DOHH2 (cell line): Measurements from ENCODE around the gene TLX2.

Source experiments
- H3F3A ChIP-seq: fragments of 200-600 bp; sonication (generic), shearing (Covaris generic); 2 replicates; pipeline ENCODE4 v1.6.0; 2016; ENCODE audit warnings: antibody characterized with exemption, mild to moderate bottlenecking; ENCODE audit not compliant: control insufficient read depth, insufficient read depth
- H3K27ac ChIP-seq: fragments of 200-600 bp; sonication (generic); 2 replicates; pipeline ENCODE4 v1.5.1; 2014; ENCODE audit warnings: low read depth, mild to moderate bottlenecking, low read length, moderate library complexity
- H3K27me3 ChIP-seq: fragments of 200-600 bp; sonication (generic); 2 replicates; pipeline ENCODE4 v1.6.1; 2014; ENCODE audit warnings: mild to moderate bottlenecking, low read length, mixed read lengths; ENCODE audit not compliant: control insufficient read depth
- H3K36me3 ChIP-seq: fragments of 200-600 bp; sonication (generic); 2 replicates; pipeline ENCODE4 v1.6.1; 2014; ENCODE audit warnings: mild to moderate bottlenecking, low read length, moderate library complexity, mixed read lengths; ENCODE audit not compliant: control insufficient read depth
- H3K4me1 ChIP-seq: fragments of 200-600 bp; sonication (generic); 2 replicates; pipeline ENCODE4 v1.6.1; 2014; ENCODE audit warnings: mild to moderate bottlenecking, low read length, mixed read lengths; ENCODE audit not compliant: control insufficient read depth
- H3K4me2 ChIP-seq: fragments of 200-600 bp; sonication (generic); 2 replicates; pipeline ENCODE4 v1.6.0; 2014; ENCODE audit warnings: mild to moderate bottlenecking, low read length, moderate library complexity
- H3K4me3 ChIP-seq: fragments of 200-600 bp; sonication (generic); 2 replicates; pipeline ENCODE4 v1.5.1; 2014; ENCODE audit warnings: mild to moderate bottlenecking, low read length, mixed read lengths
- H3K79me2 ChIP-seq: fragments of 200-600 bp; sonication (generic); 2 replicates; pipeline ENCODE4 v1.6.1; 2014; ENCODE audit warnings: mild to moderate bottlenecking, low read length, mixed read lengths; ENCODE audit not compliant: control insufficient read depth
- H3K9me2 ChIP-seq: fragments of 200-600 bp; sonication (generic); replicated peaks from 2 replicates; pipeline ENCODE4 v1.6.1; 2014; ENCODE audit warnings: mild to moderate bottlenecking, low read length, mixed read lengths; ENCODE audit not compliant: control insufficient read depth
- H3K9me3 ChIP-seq: fragments of 200-600 bp; sonication (generic); 2 replicates; pipeline ENCODE4 v1.6.1; 2014; ENCODE audit warnings: antibody characterized with exemption, low read length, mixed read lengths; ENCODE audit not compliant: control insufficient read depth, insufficient read depth
- H4K20me1 ChIP-seq: fragments of 200-600 bp; sonication (generic); 2 replicates; pipeline ENCODE4 v1.6.0; 2014; ENCODE audit warnings: low read depth, mild to moderate bottlenecking, antibody characterized with exemption, low read length, moderate library complexity; ENCODE audit not compliant: control insufficient read depth, insufficient read depth
- CTCF ChIP-seq: fragments of 200-600 bp; sonication (generic); IDR thresholded peaks from one replicate; pipeline ENCODE4 v1.5.1; 2014; ENCODE audit warnings: antibody characterized with exemption, mild to moderate bottlenecking, low read depth, low read length; ENCODE audit not compliant: poor library complexity, severe bottlenecking
- EZH2phosphoT487 ChIP-seq: fragments of 200-600 bp; sonication (generic); IDR thresholded peaks from 2 replicates; pipeline ENCODE4 v1.6.1; 2017; ENCODE audit warnings: borderline replicate concordance, mild to moderate bottlenecking, antibody characterized with exemption, low read length, moderate library complexity, mixed read lengths

The TLX2 gene

GRCh38 chr2:74497777-74498499 lies 16.3 kb upstream of the TLX2 start:
- TF ChIP-seq EZH2phosphoT487 (no peak; the same call in 1 of the 2 replicates), CTCF (no peak)
- H3K9me3 ChIP-seq, result no peaks in the 10 kb centered on the region
- H3K36me3 ChIP-seq, result peaks cover 7% of the 10 kb centered on the region; the same call in 1 of the 2 replicates
- H3K79me2 ChIP-seq, result no peaks in the 10 kb centered on the region
- peaks cover 13% of the 10 kb centered on the region for H3K4me1 ChIP-seq
- H3F3A ChIP-seq, result no peaks in the 10 kb centered on the region
- peak overlapping the region; percentile 35; the same call in 1 of the 2 replicates for H3K4me3 ChIP-seq
- H3K9me2 ChIP-seq, result no peaks in the 10 kb centered on the region
- peak overlapping the region; percentile 38 for H3K4me2 ChIP-seq
- no peaks in the 10 kb centered on the region for H4K20me1 ChIP-seq
- H3K27ac ChIP-seq, result no peak overlapping the region
- peaks cover 55% of the 10 kb centered on the region for H3K27me3 ChIP-seq

- H3F3A ChIP-seq, result no peaks in the 10 kb centered on the region
- no peak for TF ChIP-seq CTCF
- TF ChIP-seq EZH2phosphoT487, result peak; percentile 71
- peaks cover 1% of the 10 kb centered on the region; the same call in 1 of the 2 replicates for H3K36me3 ChIP-seq
- H3K4me3 ChIP-seq, result peak overlapping the region; percentile 35; the same call in 1 of the 2 replicates
- no peaks in the 10 kb centered on the region for H3K9me2 ChIP-seq
- peak overlapping the region; percentile 38 for H3K4me2 ChIP-seq
- no peaks in the 10 kb centered on the region for H3K9me3 ChIP-seq
- H4K20me1 ChIP-seq, result no peaks in the 10 kb centered on the region
- H3K4me1 ChIP-seq, result peaks cover 20% of the 10 kb centered on the region
- H3K79me2 ChIP-seq, result no peaks in the 10 kb centered on the region
- peaks cover 61% of the 10 kb centered on the region for H3K27me3 ChIP-seq
- no peak overlapping the region for H3K27ac ChIP-seq
These were observed 15.6 kb upstream of the TLX2 start for GRCh38 chr2:74498500-74499266.

GRCh38 chr2:74499267-74499939 lies 14.8 kb upstream of the TLX2 start, which contains the start of gene LBX2:
TSS of gene LBX2 (minus strand) at chr2:74499603. CDS start at chr2:74499537, 66 bp downstream.
- no peak within 1 kb of the TSS for H3K27ac ChIP-seq
- no peaks in the 10 kb centered on the region; the same call in 1 of the 2 replicates for H3K36me3 ChIP-seq
- H3K4me2 ChIP-seq, result peak within 1 kb of the TSS; percentile 38
- H3K9me3 ChIP-seq, result no peaks in the 10 kb centered on the region
- peaks cover 61% of the 10 kb centered on the region for H3K27me3 ChIP-seq
- peaks cover 20% of the 10 kb centered on the region for H3K4me1 ChIP-seq
- H3K9me2 ChIP-seq, result no peaks in the 10 kb centered on the region
- no peaks in the 10 kb centered on the region for H4K20me1 ChIP-seq
- H3K4me3 ChIP-seq, result peak within 1 kb of the TSS; percentile 35; the same call in 1 of the 2 replicates
- TF ChIP-seq EZH2phosphoT487, result no peak
- TF ChIP-seq CTCF, result no peak
- H3F3A ChIP-seq, result no peaks in the 10 kb centered on the region
- no peaks in the 10 kb centered on the region for H3K79me2 ChIP-seq
